Loucy (cell line): ENCODE results near the gene ZNF689.

Experiments
- H2AFZ ChIP-seq: fragments of 200-600 bp; sonication (generic); 2 replicates; pipeline ENCODE4 v1.6.0; 2016; ENCODE audit warnings: antibody characterized with exemption, mild to moderate bottlenecking, low read length, moderate library complexity
- H3F3A ChIP-seq: fragments of 200-600 bp; 2 replicates; pipeline ENCODE4 v1.6.0; 2016; ENCODE audit warnings: antibody characterized with exemption, low read depth, mild to moderate bottlenecking
- H3K27me3 ChIP-seq: fragments of 200-600 bp; sonication (generic); 2 replicates; pipeline ENCODE4 v1.6.1; 2014; ENCODE audit warnings: low read length, mild to moderate bottlenecking; ENCODE audit not compliant: insufficient read depth, poor library complexity, severe bottlenecking
- H3K36me3 ChIP-seq: fragments of 200-600 bp; sonication (generic); 2 replicates; pipeline ENCODE4 v1.6.1; 2016; ENCODE audit warnings: low read length; ENCODE audit not compliant: insufficient read depth
- H3K4me1 ChIP-seq: fragments of 200-600 bp; sonication (generic); 2 replicates; pipeline ENCODE4 v1.5.1; 2014; ENCODE audit warnings: low read length, mild to moderate bottlenecking; ENCODE audit not compliant: insufficient read depth, poor library complexity, severe bottlenecking
- H3K4me2 ChIP-seq: fragments of 200-600 bp; sonication (generic); 2 replicates; pipeline ENCODE4 v1.6.0; 2014; ENCODE audit warnings: antibody characterized with exemption, low read length, low read depth, mild to moderate bottlenecking; ENCODE audit not compliant: poor library complexity, severe bottlenecking
- H3K4me3 ChIP-seq: fragments of 200-600 bp; sonication (generic); 2 replicates; pipeline ENCODE4 v1.5.1; 2014; ENCODE audit warnings: low read length, mild to moderate bottlenecking, mixed read lengths; ENCODE audit not compliant: poor library complexity, severe bottlenecking
- H3K79me2 ChIP-seq: fragments of 200-600 bp; sonication (generic); 2 replicates; pipeline ENCODE4 v1.6.1; 2014; ENCODE audit warnings: low read length; ENCODE audit not compliant: insufficient read depth
- H3K9ac ChIP-seq: fragments of 200-600 bp; sonication (generic); 2 replicates; pipeline ENCODE4 v1.6.0; 2014; ENCODE audit warnings: mild to moderate bottlenecking, low read depth, low read length, moderate library complexity; ENCODE audit not compliant: poor library complexity, severe bottlenecking
- H3K9me2 ChIP-seq: fragments of 200-600 bp; sonication (generic); replicated peaks from 2 replicates; pipeline ENCODE4 v1.6.1; 2016; ENCODE audit warnings: low read depth, low read length, mixed read lengths
- H3K9me3 ChIP-seq: fragments of 200-600 bp; sonication (generic); 2 replicates; pipeline ENCODE4 v1.6.1; 2014; ENCODE audit warnings: mild to moderate bottlenecking, antibody characterized with exemption, low read length, low read depth; ENCODE audit not compliant: insufficient read depth
- H4K20me1 ChIP-seq: fragments of 200-600 bp; sonication (generic); 2 replicates; pipeline ENCODE4 v1.6.0; 2014; ENCODE audit warnings: antibody characterized with exemption, low read length, mild to moderate bottlenecking; ENCODE audit not compliant: insufficient read depth, poor library complexity, severe bottlenecking
- EZH2phosphoT487 ChIP-seq: fragments of 200-600 bp; IDR thresholded peaks from 2 replicates; pipeline ENCODE4 v1.6.1; 2018; ENCODE audit warnings: antibody characterized with exemption, mild to moderate bottlenecking, moderate library complexity, borderline replicate concordance
- TF ChIP-seq, protein P1 (sequence below): fragments of 200-600 bp; sonication (generic); conservative IDR thresholded peaks from 2 replicates; pipeline ENCODE4 v1.5.1; 2014; ENCODE audit warnings: mild to moderate bottlenecking, antibody characterized with exemption, low read length

The ZNF689 gene

GRCh38 chr16:30556125-30556473 lies 54.1 kb downstream of the ZNF689 start:
- Histone ChIP-seq H3K4me3 (no peak overlapping the region), H3K9me3 (no peaks in the 10 kb centered on the region), H2AFZ (no peak overlapping the region), H3K79me2 (peaks cover 56% of the 10 kb centered on the region), H3F3A (no peaks in the 10 kb centered on the region), H3K27me3 (no peaks in the 10 kb centered on the region), H3K9me2 (no peaks in the 10 kb centered on the region), H3K36me3 (no peaks in the 10 kb centered on the region), H3K4me1 (peaks cover 31% of the 10 kb centered on the region), H3K9ac (no peak overlapping the region), H3K4me2 (peak overlapping the region; percentile 88), H4K20me1 (no peaks in the 10 kb centered on the region)
- TF ChIP-seq, protein P1, sequence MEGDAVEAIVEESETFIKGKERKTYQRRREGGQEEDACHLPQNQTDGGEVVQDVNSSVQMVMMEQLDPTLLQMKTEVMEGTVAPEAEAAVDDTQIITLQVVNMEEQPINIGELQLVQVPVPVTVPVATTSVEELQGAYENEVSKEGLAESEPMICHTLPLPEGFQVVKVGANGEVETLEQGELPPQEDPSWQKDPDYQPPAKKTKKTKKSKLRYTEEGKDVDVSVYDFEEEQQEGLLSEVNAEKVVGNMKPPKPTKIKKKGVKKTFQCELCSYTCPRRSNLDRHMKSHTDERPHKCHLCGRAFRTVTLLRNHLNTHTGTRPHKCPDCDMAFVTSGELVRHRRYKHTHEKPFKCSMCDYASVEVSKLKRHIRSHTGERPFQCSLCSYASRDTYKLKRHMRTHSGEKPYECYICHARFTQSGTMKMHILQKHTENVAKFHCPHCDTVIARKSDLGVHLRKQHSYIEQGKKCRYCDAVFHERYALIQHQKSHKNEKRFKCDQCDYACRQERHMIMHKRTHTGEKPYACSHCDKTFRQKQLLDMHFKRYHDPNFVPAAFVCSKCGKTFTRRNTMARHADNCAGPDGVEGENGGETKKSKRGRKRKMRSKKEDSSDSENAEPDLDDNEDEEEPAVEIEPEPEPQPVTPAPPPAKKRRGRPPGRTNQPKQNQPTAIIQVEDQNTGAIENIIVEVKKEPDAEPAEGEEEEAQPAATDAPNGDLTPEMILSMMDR, result no peak
- TF ChIP-seq EZH2phosphoT487, result no peak

DNA sequence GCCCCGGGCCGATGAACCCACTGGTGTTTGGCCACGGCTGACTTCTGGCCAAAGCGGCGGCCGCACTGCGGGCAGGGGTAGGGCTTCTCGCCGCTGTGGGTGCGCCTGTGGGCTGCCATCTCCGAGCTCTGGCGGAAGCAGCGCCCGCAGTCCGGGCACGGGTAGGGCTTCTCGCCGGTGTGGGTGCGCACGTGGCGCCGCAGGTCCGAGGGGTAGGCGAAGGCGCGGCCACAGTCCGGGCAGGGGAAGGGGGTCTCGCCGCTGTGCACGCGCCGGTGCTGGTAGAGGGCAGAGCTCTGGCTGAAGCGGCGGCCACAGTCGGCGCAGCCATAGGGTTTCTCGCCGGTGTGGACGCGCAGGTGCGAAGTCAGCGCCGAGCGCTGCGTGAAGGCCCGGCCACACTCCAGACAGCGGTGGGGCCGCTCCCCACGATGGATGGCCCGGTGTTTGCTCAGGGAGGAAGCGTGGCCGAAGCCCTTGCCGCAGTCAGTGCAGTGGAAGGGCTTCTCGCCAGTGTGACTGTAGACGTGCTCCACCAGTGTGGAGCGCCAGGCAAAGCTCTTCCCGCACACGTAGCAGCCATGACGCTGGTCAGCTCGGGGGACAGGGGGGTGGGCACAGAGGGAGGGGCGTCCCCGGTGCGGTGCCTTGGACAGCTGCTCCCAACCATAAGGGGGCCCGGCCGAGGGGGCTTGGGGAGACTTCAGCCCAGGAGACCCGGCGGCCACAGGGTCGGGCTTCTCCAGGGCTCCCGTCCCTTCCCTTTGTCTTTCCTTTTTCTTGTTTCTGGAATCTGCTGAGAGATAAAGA lies 54.7 kb downstream of the ZNF689 start:
- Histone ChIP-seq H3K9me2 (no peaks in the 10 kb centered on the region), H2AFZ (no peak overlapping the region), H3K9ac (no peak overlapping the region), H3K4me2 (no peak overlapping the region), H3K4me1 (peaks cover 31% of the 10 kb centered on the region), H3K4me3 (no peak overlapping the region), H3K79me2 (peaks cover 56% of the 10 kb centered on the region), H4K20me1 (no peaks in the 10 kb centered on the region), H3K36me3 (no peaks in the 10 kb centered on the region), H3K27me3 (no peaks in the 10 kb centered on the region), H3K9me3 (no peaks in the 10 kb centered on the region), H3F3A (no peaks in the 10 kb centered on the region)
- TF ChIP-seq, protein P1, result no peak
- TF ChIP-seq EZH2phosphoT487, result no peak

- H3K4me1 ChIP-seq, result peaks cover 31% of the 10 kb centered on the region
- H2AFZ ChIP-seq, result no peak overlapping the region
- no peaks in the 10 kb centered on the region for H4K20me1 ChIP-seq
- H3K9me2 ChIP-seq, result no peaks in the 10 kb centered on the region
- no peaks in the 10 kb centered on the region for H3K36me3 ChIP-seq
- H3K9ac ChIP-seq, result no peak overlapping the region
- TF ChIP-seq EZH2phosphoT487, result no peak
- TF ChIP-seq, protein P1, result no peak
- H3K4me3 ChIP-seq, result no peak overlapping the region
- no peak overlapping the region for H3K4me2 ChIP-seq
- H3K79me2 ChIP-seq, result peaks cover 56% of the 10 kb centered on the region
- H3F3A ChIP-seq, result no peaks in the 10 kb centered on the region
- no peaks in the 10 kb centered on the region for H3K27me3 ChIP-seq
- H3K9me3 ChIP-seq, result no peaks in the 10 kb centered on the region
These were observed 55.5 kb downstream of the ZNF689 start for GRCh38 chr16:30554557-30555314.
